ENCODE measurements around the gene FMO4.
"Not testable (repeated sequence)": the region's sequence is repeated elsewhere in the genome, so short reads cannot be mapped to it uniquely, and the experiment has no call there.

Gene FMO4

GRCh38 chr1:171335964-171336363 lies 22.0 kb downstream of the FMO4 start:
- DNase-seq, result no peak

DNA sequence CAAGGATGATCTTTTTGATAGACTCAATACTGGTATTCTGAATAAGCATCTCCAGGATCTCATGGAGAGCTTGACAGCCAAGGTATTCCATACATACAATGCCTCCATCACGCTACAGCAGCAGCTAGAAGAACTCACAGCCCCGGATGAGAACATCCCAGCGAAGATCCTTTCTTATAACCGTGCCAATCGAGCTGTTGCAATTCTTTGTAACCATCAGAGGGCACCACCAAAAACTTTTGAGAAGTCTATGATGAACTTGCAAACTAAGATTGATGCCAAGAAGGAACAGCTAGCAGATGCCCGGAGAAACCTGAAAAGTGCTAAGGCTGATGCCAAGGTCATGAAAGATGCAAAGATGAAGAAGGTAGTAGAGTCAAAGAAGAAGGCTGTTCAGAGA lies 25.4 kb downstream of the FMO4 start:
- DNase-seq, result not testable (repeated sequence)

GRCh38 chr1:171343727-171344472 lies 29.9 kb downstream of the FMO4 start:
- no peak for DNase-seq

DNA sequence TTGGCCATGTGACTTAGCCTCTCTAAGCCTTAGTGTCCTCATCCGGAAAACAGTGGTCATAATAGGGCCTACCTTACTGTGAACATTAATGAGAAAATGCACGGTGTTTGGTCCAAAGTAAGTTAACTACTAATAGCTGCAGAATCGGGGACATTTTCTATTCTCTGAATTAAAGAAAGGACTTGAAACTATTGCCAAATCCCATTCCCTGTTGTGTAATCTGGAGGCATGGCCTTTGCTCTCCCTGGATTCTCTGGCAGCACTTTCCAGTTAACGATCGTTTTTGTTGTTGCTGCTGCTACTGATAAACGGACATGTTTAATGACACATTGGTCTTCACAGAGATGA lies 30.5 kb downstream of the FMO4 start:
- DNase-seq, result no peak

DNA sequence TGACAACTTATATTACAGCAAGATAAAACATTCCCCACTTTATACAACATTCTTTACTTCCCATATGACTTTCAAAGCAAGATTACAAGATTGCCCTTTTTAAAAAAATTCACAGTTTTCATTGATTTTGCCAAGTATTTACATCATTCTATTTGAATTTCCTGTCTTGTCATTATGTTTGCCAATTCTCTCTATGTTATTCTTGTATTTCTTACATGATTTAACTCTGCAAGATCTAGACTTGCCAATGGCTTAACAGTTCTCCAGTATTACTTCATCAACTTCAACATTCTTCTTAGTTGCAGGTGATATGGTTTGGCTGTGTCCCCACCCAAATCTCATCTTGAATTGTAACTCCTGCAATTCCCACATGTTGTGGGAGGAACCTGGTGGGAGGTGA lies 31.6 kb downstream of the FMO4 start:
- DNase-seq, result no peak

- DNase-seq, result no peak
Measured at GRCh38 chr1:171346881-171347280, 32.9 kb downstream of the FMO4 start.

DNA sequence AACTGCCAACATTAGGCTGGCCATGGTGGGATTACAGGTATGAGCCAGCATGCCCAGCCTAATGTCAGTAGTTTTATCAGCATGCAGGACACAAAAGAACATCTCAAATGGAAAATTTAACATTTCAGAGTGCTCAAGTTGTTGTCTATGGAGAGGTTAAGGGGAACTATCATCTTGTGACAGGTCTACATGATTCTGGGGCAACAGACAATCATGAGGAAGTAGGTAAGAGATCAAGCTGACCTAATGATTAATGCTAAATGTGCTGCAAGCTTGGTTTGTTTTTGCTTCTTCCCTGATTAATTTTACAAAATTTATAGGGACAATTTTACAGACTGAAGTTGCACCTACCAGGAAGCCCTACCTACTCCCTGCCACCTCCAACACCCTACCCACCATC lies 36.6 kb downstream of the FMO4 start:
- no peak for DNase-seq

GRCh38 chr1:171351961-171352360 lies 38.0 kb downstream of the FMO4 start:
- no peak for DNase-seq

DNA sequence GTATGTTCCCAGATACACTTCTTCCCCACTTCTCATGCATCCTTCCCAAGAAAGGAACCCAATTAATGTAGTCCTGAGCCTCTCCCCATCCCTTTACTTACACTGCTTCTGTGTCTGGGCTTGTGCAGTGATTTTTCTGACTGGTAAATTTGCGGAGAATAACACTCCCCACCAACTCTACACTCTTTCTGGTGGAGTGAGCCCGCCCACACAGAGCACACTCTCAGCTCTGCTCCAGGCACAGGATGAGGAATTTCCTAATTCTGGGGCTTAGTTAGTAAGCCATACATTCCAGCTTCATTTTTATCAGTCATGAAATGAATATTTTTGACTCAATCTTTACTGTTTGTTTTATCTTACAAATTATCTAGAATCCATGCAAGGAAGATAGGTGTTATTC lies 38.6 kb downstream of the FMO4 start:
- no peak for DNase-seq

GRCh38 chr1:171355727-171356126 lies 41.7 kb downstream of the FMO4 start:
- DNase-seq, result no peak

GRCh38 chr1:171357179-171357578 lies 43.2 kb downstream of the FMO4 start:
- no peak for DNase-seq

DNA sequence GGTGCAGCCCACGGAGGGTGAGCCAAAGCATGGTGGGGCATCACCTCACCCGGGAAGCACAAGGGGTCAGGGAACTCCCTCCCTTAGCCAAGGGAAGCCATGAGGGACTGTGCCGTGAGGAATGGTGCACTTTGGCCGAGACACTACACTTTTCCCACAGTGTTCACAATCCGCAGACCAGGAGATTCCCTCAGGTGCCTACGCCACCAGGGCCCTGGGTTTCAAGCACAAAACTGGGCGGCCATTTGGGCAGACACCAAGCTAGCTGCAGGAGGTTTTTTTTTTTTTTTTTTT lies 45.3 kb downstream of the FMO4 start:
- DNase-seq, result not testable (repeated sequence)

GRCh38 chr1:171359731-171360527 lies 45.9 kb downstream of the FMO4 start:
- not testable (repeated sequence) for DNase-seq

DNA sequence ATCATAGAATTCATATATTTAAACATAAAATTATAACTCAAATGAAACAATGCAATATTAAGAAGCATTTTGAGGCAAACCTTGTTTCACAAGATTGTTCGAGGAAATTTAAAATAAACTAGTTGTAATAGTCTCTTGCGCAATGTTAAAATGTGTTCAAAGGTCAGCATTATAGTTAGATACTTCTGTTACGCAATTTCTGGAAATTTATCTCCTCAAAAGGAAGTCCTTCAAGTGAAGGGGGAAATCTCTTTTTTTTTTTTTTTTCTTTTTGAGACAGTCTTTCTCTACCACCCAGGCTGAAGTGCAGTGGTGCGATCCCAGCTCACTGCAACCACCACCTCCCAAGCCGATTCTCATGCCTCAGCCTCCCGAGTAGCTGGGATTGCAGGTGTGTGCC lies 52.1 kb downstream of the FMO4 start:
- no peak for DNase-seq

- DNase-seq, result no peak
Measured at GRCh38 chr1:171366816-171367215, 52.8 kb downstream of the FMO4 start.

- no peak for DNase-seq
Measured at GRCh38 chr1:171367436-171367835, 53.5 kb downstream of the FMO4 start.

GRCh38 chr1:171372418-171373084 lies 58.6 kb downstream of the FMO4 start:
- DNase-seq, result no peak

GRCh38 chr1:171373357-171374122 lies 59.6 kb downstream of the FMO4 start:
- DNase-seq, result not testable (repeated sequence)

DNA sequence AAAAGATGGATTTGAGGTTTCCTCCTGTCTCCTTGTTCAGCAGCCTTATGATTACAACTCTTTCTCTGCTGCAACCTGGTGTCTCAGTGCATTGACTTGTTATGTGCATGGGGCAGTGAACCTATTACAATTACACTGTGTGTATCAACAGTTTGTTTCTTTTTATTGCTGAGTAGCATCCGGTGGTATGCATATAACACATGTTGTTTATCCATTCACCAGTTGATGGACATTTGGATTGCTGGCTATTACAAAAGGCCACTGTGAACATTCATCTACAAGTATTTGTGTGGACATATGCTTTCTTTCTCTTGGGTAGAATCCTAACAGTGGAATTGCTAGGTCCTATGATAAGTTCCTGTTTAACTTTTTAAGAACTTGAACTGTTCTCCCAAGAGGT lies 65.9 kb downstream of the FMO4 start:
- no peak for DNase-seq

GRCh38 chr1:171381866-171382210 lies 67.9 kb downstream of the FMO4 start:
- DNase-seq, result no peak

DNA sequence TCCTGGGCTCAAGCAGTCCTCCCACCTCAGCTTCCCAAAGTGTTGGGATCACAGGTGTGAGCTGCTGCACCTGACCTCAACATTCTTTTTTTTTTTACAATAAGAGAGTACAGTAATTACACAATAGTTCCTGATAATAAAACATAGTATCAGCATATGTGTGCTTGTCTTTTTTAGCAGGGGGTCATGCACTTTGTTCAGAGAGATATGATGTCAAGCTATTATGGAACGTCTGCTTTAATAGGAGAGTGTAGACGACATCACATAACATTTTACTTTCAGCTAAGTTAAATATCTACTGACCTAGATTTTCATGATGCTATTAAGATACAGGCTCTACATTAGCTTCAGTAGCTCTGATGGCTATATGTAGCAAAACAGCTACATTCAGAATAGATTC lies 70.5 kb downstream of the FMO4 start:
- no peak for DNase-seq

GRCh38 chr1:171389171-171389570 lies 75.2 kb downstream of the FMO4 start:
- no peak for DNase-seq

DNA sequence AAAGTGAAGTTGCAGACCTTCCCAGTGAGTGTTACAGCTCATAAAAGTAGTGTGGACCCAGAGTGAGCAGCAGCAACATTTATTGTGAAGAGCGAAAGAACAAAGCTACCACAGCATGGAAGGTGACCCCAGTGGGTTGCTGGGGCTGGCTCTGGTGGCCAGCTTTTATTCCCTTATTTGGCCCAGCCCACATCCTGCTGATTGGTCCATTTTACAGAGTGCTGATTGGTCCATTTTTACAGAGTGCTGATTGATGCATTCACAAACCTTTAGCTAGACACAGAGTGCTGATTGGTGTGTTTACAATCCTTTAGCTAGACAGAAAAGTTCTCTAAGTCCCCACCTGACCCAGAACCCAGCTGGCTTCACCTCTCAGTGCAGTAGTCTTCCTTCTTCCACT lies 76.8 kb downstream of the FMO4 start:
- DNase-seq, result not testable (repeated sequence)

All from T-helper 1 cell (primary cell).